Stimulated activated CD4-positive, alpha-beta T cell treated with anti-CD3 and anti-CD28 coated beads, TNF-alpha, amount 100 ng/mL, for 1 hour (primary cell): Measurements from ENCODE around the gene CLN6.
"Not testable (repeated sequence)": the region's sequence is repeated elsewhere in the genome, so short reads cannot be mapped to it uniquely, and the experiment has no call there.

Source experiments
- DNase-seq, 3 donors: peaks; one replicate each; pipeline ENCODE4 v3.0.0-alpha.2; 2020; ENCODE audit warnings: low read depth in 3 of 3, low spot score in 1 of 3

Gene CLN6

GRCh38 chr15:68207176-68207935 lies 22.2 kb downstream of the CLN6 start:
- no peak for DNase-seq

DNA sequence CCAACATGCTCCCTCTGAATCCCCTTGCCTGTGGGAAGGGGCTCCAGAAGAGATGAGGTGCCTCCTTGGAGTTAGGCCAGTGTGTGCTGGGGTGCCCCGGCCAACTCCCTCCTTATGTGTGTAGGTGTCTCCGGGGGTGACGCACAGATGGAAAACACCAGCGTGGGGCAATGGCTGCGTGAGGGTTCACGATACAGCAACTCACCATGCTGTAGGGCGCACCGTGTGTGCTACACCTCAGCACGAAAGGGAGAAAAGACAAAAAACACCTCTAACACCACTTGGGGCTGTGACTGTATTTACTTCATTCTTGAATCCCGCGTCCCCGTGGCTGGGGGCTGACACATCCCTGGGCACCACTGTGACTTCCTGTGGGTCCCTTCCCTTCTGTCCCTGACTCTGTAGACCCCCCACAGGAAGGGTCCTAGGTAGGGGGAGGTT lies 22.8 kb downstream of the CLN6 start:
- DNase-seq = no peak

GRCh38 chr15:68205954-68206539 lies 23.5 kb downstream of the CLN6 start:
- no peak for DNase-seq

GRCh38 chr15:68205558-68205944 lies 24.0 kb downstream of the CLN6 start:
- no peak for DNase-seq

DNA sequence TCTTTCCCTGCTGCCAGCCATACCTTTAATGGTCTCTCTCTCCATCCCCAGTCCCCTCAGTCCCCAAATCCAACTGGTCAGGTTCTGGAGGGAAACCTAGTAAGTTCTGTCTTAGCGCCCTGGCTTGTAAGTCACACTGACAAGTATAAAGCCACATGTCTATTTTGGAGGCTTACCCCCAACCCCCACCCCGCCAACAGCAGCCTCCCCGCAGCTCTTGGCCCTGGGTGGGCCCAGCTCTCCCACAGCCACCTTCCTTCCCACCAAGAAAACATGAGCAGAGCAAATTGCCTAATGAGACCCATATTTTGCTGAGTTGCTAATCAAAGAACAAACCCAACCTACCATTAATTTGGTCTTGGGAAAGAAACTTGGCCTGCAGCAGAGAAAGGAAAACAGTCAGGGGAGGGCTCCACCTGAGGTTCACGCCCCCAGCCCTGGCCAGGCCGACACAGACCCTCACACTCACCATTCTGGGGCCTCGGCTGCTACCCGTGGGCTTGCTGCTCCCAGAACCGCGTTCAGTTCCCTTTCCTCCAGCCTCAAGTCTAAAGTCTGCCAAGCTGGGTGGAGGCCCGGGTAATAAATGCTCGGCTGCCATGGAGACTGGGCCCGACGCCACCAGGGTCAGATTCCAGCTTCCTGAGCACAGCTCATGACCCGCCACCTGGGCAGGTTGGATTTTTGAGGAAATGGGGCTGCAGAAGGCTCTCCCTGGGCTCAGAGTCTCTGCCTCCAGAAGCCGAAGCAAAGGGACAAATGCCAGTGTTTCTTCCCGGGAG lies 24.6 kb downstream of the CLN6 start, which contains the start of gene CALML4:
Gene CALML4, minus strand, starts transcription at position 557 of the 782 bp plus-strand sequence. Its CDS starts 85 bp downstream, at position 472.
- DNase-seq = no peak

- DNase-seq = no peak
These were observed 25.2 kb downstream of the CLN6 start for GRCh38 chr15:68204361-68204760.

- no peak for DNase-seq
These were observed 25.6 kb downstream of the CLN6 start for GRCh38 chr15:68203956-68204355.

GRCh38 chr15:68203486-68203885 lies 26.0 kb downstream of the CLN6 start:
- DNase-seq = no peak

- DNase-seq = not testable (repeated sequence)
These were observed 26.5 kb downstream of the CLN6 start for GRCh38 chr15:68202994-68203393.

GRCh38 chr15:68201879-68202261 lies 27.7 kb downstream of the CLN6 start:
- no peak for DNase-seq

DNA sequence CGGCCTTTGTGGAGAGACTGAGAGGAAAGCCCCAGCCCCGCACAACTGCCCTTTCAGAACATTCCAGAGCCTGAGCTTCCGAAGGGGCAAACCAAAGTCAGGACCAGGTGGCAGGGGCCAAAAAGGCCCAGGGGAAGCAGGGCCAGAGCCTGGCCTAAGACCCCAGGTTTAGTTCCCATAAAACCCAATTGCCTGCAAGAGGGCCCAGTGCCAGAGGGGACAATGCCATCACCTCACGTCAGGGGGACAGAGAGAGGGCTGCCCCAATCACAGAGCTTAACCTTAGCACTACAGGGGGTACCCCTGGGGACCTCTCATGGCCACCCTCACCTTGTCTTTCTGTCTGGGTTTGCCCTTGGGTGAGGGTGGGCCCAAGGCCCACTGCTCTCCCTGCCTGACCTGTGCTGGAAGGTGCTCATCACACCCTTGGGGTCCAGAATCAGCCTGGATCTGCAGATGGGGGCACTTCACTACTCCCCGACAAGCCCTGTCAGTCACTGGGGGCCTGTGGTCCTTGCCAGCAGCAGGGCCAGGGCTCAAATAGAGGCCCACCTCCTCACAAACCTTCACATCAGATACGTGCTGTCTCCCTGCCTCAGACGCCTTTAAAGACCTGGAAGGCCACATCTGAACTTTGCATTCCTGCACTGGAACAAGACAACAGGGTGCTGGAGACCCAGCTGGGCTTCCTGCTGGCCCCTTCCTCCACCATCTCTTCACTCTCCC lies 28.2 kb downstream of the CLN6 start:
- DNase-seq = no peak

DNA sequence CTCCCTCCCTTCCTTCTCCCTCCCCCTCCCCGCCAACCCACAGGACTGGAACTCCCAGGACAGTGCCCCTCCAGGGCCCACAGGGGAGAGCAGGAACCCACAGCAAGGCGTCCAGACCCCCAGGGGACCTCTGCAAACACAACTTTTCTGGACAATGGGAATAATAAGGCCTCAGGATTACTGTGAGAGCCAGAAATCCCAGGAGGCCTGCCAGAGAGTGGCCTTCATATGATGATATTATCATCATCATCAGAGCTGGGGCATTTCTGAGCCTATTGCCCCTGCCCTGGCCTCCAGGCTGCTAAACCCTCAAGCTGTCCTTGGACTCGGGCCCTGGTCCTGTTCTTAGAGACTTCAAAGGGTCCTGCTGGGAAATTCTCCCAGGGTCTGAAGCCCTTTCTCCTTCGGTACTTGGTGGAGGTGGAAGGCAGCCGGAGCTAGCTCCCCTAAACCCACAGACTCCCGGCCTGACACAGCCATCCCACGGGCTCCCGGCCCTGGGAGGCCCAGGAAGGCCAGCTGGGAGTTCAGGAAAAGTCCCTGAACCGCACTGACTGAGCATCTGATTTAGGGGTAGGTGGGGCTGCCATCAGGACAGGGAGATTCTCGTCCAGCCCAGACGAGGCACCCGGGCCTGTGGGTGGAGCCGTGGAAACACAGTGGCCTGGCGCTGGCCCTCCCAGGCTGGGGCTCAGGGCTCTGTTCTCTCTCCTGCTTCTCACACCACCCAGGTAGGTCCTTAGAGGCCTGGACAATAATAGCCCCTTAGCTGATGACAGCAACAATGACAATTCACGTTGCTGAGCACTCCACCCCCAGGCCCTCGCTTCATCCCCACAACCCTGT lies 29.3 kb downstream of the CLN6 start:
- DNase-seq = no peak

DNA sequence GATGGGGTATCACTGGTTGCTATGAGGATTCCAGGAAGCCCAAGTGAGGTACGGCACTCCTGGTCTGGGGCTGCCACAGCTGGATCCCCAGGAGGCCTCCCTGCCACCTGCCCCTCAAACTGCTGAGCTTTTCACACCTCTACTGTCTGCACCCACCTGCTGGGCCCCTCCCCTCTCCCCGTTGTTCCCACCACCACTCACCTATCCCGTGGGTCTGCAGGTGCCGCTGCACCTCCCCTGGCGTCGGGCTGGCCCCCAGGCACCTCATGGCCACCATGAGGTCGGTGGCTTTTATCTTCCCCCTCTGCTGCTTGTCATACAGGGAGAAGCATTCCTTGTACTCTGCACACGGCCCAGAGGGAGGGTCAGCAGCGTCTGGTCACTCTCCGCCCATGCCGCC lies 30.2 kb downstream of the CLN6 start:
- DNase-seq = no peak

DNA sequence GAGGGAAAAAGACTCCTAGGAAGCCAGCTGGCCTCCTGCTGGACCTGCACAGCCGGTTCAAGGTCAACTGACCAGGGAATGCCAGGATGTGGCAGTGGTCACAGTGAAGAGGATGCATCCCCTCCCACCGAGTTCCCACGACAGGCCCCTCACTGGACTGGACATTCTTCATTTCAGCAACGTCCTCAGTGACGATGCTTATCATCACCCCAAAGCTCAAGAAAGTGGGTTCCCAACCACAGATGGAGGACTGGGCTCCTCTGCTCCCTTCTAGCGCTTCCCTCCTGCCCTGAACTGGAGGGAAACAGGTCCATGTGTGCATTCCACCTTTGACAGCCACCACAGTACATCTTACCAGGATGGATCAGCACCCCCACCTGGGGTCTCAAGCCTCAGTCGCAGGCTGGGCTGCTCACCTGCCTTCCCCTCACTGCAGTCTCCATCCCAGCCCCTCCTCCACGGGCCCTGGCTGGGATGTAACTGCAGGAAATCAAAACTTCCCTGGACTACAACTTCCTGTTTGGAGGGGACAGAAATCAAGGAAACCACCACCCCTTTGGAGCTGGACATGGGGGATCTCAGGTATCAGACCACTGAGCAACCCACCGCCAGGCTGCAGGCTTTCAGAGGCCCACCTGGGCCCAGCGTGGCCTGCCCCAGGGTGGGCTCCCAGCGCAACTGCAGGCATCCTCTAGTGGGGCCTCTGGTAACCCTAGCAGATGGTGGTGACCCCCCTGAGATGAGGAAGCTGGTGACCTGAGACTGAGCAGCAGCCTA lies 31.7 kb downstream of the CLN6 start:
- no peak for DNase-seq

DNA sequence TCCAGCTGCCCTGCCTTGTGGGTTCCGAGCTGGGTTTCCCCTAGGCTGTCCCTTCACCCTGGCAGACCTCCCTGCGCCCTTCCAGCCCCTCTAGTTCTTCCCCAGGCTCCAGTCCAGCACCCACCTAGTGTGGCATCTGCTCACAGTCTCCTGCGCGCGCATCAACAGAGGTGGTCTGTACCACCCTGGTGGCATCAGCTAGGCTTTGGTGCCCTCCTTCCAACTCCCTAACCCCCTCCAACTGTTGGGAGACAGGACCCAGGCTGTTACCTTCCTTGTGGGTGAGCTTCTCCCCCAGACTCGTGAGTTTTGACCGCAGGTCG lies 32.4 kb downstream of the CLN6 start:
- no peak for DNase-seq

DNA sequence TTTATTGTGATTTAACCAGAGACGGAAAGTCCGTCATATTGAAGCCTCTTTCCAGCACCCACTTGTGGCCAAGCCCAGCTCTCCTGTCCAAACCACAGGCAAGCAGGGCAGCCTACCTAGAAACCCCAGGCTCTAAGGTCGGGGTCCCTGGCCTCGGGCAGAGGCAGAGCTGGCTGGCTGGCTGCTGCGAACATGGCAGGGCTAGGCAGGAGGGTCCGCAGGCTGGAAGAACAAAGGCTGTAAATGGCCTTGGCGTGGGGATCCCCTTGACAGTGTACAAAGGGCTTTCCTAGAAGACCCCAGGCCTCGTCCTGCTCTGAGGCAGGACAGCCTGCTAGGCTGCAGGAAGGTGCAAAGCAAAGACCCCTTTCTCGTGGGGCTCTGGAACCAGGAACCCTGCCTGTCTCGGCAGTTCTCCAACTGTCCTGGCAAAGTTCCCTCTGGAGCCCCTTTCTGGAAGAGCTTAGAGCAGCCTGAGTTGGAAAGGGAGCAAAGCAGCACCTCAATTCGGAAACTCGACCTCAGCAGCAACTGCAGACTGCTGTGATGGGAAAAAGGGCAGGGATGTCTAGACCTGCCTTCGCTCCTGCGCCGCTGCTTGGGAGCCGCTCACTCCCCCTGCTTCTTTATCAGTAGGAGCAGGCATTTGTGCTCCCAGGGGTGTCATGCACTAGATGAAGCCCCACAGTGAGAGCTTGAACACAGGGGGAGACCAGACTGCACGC lies 32.9 kb downstream of the CLN6 start:
- DNase-seq = no peak

- DNase-seq = no peak
These were observed 34.0 kb downstream of the CLN6 start for GRCh38 chr15:68195336-68196112.

GRCh38 chr15:68192804-68193486 lies 36.6 kb downstream of the CLN6 start:
- no peak for DNase-seq
